GM13977 (cell line): ENCODE measurements around the gene GALE.

Source experiments
- DNase-seq: peaks from one replicate; pipeline ENCODE4 v3.0.0; 2012; ENCODE audit warnings: low spot score
- CTCF ChIP-seq: IDR thresholded peaks from 2 replicates; pipeline ENCODE4 v1.5.1; 2012; ENCODE audit warnings: mild to moderate bottlenecking, control low read depth; ENCODE audit not compliant: insufficient read depth; ENCODE audit errors: extremely low read depth, missing control alignments
- in situ Hi-C: fragments of 300-500 bp; cut with MboI; formaldehyde crosslinking; loops from one replicate; pipeline ENCODE4 v1.12.0; 2022; ENCODE audit warnings: low sequenced_read_pairs, low pct_unique_long_range_greater_than_20kb, mixed read lengths, inconsistent platforms; ENCODE audit not compliant: unreplicated experiment

Gene GALE

GRCh38 chr1:23751050-23751814 lies 49.3 kb downstream of the GALE start:
- DNase-seq, result peak; percentile 78

GRCh38 chr1:23748016-23748415 lies 52.5 kb downstream of the GALE start:
- TF ChIP-seq CTCF, result no peak
- no peak for DNase-seq
- in situ Hi-C loops, result loop anchor here (10.0 kb wide), 2 partner anchors 53 to 203 kb away; partner anchors contain the start of gene RPL11

More at GRCh38 chr1:23751050-23751814, 49.3 kb downstream of the GALE start:
- in situ Hi-C loops, result no loop called here
- TF ChIP-seq CTCF, result peak; percentile 88
